ENCODE data around the gene CMC1.

GRCh38 chr3:28268989-28269388 lies 27.6 kb downstream of the CMC1 start:
- TF ChIP-seq EP300 (IDR thresholded peaks at IDR 0.05): no peak
- TF ChIP-seq POLR2A (IDR thresholded peaks at IDR 0.05): no peak
- no peak for TF ChIP-seq CTCF (IDR thresholded peaks at IDR 0.05)
